Small intestine (tissue), 7 donors: Measurements from ENCODE around the gene LTV1. TPM values are rescaled to one million over a fixed set of nuclear protein-coding genes. Genes with fewer than 3 reads are reported as not detected.
"Not testable (repeated sequence)": the region's sequence is repeated elsewhere in the genome, so short reads cannot be mapped to it uniquely, and the experiment has no call there.

Source experiments
- DNase-seq, 2 donors: peaks; one replicate each; pipeline versions ENCODE4 v3.0.0 to v3.0.0-alpha.2; 2013
- FAIRE-seq: peaks from 2 replicates; lab custom pipeline; 2012; peaks lifted over from hg19 to GRCh38; lab: Jason Lieb, UNC
- H3K27ac ChIP-seq, 3 donors: one replicate each; pipeline ENCODE4 v1.5.1; 2013; ENCODE audit warnings: low read length in 2 of 3, mild to moderate bottlenecking in 2 of 3, control low read depth in 1 of 3, inconsistent platforms in 1 of 3, low read depth in 1 of 3, moderate library complexity in 1 of 3
- H3K27me3 ChIP-seq, 3 donors: one replicate each; pipeline ENCODE4 v1.6.1; 2013; ENCODE audit warnings: low read length in 3 of 3, inconsistent platforms in 1 of 3; ENCODE audit not compliant: control insufficient read depth in 3 of 3, insufficient read depth in 3 of 3
- H3K36me3 ChIP-seq, 3 donors: one replicate each; pipeline ENCODE4 v1.6.1; 2013; ENCODE audit warnings: low read length in 3 of 3, inconsistent platforms in 1 of 3, low read depth in 1 of 3, mild to moderate bottlenecking in 1 of 3, moderate library complexity in 1 of 3; ENCODE audit not compliant: control insufficient read depth in 3 of 3, insufficient read depth in 2 of 3
- H3K4me1 ChIP-seq, 3 donors: one replicate each; pipeline ENCODE4 v1.6.1; 2013; ENCODE audit warnings: low read length in 2 of 3, inconsistent platforms in 1 of 3, low read depth in 1 of 3, mild to moderate bottlenecking in 1 of 3, moderate library complexity in 1 of 3; ENCODE audit not compliant: control insufficient read depth in 3 of 3, insufficient read depth in 2 of 3
- H3K4me3 ChIP-seq, 3 donors: one replicate each; pipeline ENCODE4 v1.5.1; 2013; ENCODE audit warnings: low read length in 3 of 3, control low read depth in 1 of 3, inconsistent platforms in 1 of 3, low read depth in 1 of 3, mild to moderate bottlenecking in 1 of 3, moderate library complexity in 1 of 3
- H3K9me3 ChIP-seq, 2 donors: one replicate each; pipeline ENCODE4 v1.6.1; 2013; ENCODE audit warnings: low read depth in 1 of 2, low read length in 1 of 2; ENCODE audit not compliant: control insufficient read depth in 2 of 2, insufficient read depth in 1 of 2
- WGBS, 3 donors: extraction: QIAGEN DNeasy Blood & Tissue Kit; methylation state at CpG; one replicate each; pipeline ENCODE4 v1.1.7; 2013; 5-methylcytosine and 5-hydroxymethylcytosine counted together
- polyA plus RNA-seq, 4 donors: library from polyadenylated mRNA; stranded (reverse) in 3 of 4; unstranded in 1 of 4; fragments of 200-250 nt in 3 of 4; fragments of 120-200 nt in 1 of 4; gene quantifications; one replicate each; pipeline versions ENCODE4 v1.2.1 to v1.2.3, GENCODE V29; 2013
- donor health status: healthy with polysubstance abuse.
- donor health status: control.
- donor health status: control.
- donor health status: Bipolar disorder and iron deficiency.
- donor health status: healthy.

Gene LTV1
- polyA plus RNA-seq, 4 donors: 17.3 to 25.7 (median 21.2) TPM

GRCh38 chr6:143868808-143869207 is 25.7 kb downstream of the LTV1 start:
- Histone ChIP-seq H3K36me3 (peaks cover 0 to 12% (median 0%) of the 10 kb centered on the region in 3 donors), H3K9me3 (peaks cover 0 to 15% of the 10 kb centered on the region in 2 donors)
- not testable (repeated sequence) for FAIRE-seq, DNase-seq, H3K27me3 ChIP-seq, H3K27ac ChIP-seq, H3K4me1 ChIP-seq, H3K4me3 ChIP-seq
- 95 to 96% (median 95%) methylated on average over 3 of the region's 3 CpGs for WGBS, 3 donors

DNA sequence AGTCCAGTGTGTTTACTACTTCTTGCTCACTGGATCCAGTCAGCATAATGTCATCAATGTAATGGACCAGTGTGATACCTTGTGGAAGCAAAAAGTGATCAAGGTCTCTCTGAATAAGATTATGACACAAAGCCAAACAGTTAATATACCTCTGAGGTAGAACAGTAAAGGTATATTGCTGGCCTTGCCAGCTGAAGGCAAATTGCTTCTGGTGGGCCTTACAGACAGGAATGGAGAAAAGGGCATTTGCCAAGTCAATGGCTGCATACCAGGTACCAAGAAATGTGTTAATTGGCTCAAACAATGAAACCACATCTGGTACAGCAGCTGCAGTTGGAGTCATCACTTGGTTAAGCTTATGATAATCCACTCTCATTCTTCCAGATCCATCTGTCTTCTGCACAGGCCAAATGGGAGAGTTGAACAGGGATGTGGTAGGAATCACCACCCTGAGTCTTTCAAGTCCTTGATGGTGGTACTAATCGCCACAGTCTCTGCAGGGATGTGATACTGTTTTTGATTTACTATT is 28.1 kb downstream of the LTV1 start:
- not testable (repeated sequence) for H3K36me3 ChIP-seq, H3K4me3 ChIP-seq, H3K27ac ChIP-seq, DNase-seq, H3K27me3 ChIP-seq, FAIRE-seq, H3K4me1 ChIP-seq
- H3K9me3 ChIP-seq: peaks cover 0 to 21% of the 10 kb centered on the region in 2 donors
- WGBS, 3 donors: 92 to 100% (median 98%) methylated on average over 1 of the region's 1 CpG

GRCh38 chr6:143872201-143872600 is 29.1 kb downstream of the LTV1 start:
- Histone ChIP-seq H3K9me3 (peaks cover 0 to 21% of the 10 kb centered on the region in 2 donors), H3K36me3 (no peaks in the 10 kb centered on the region), H3K27me3 (no peaks in the 10 kb centered on the region), H3K4me3 (no peak overlapping the region), H3K4me1 (no peaks in the 10 kb centered on the region), H3K27ac (no peak overlapping the region)
- FAIRE-seq (no peak), DNase-seq (peak in 1 of 2 donors; percentile 12)
- WGBS, 3 donors: 80 to 88% (median 85%) methylated on average over 2 of the region's 2 CpGs

- H3K27me3 ChIP-seq, H3K27ac ChIP-seq, H3K36me3 ChIP-seq, DNase-seq, FAIRE-seq, H3K4me3 ChIP-seq, H3K4me1 ChIP-seq: not testable (repeated sequence)
- H3K9me3 ChIP-seq: peaks cover 0 to 21% of the 10 kb centered on the region in 2 donors
- WGBS, 3 donors: 95 to 97% (median 96%) methylated on average over 4 of the region's 4 CpGs
Measured at GRCh38 chr6:143873600-143873999, 30.5 kb downstream of the LTV1 start.

DNA sequence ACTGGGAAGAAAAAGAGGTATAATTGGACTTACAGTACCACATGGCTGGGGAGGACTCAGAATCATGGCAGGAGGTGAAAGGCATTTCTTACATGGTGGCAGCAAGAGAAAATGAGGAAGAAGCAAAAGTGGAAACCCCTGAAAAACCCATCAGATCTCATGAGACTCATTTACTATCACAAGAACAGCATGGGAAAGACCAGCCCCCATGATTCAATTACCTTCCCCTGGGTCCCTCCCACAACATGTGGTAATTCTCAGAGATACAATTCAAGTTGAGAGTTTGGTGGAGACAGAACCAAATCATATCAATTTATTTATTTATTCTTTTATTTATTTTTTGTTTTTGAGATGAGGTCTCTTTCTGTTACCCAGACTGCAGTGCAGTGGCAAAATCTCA is 31.4 kb downstream of the LTV1 start:
- H3K9me3 ChIP-seq: peaks cover 0 to 18% of the 10 kb centered on the region in 2 donors
- not testable (repeated sequence) for H3K36me3 ChIP-seq, H3K27ac ChIP-seq, H3K27me3 ChIP-seq, DNase-seq, H3K4me1 ChIP-seq, H3K4me3 ChIP-seq, FAIRE-seq

GRCh38 chr6:143877584-143878271 is 34.6 kb downstream of the LTV1 start:
- FAIRE-seq: no peak
- DNase-seq: no peak
- H3K4me3 ChIP-seq: no peak overlapping the region
- no peaks in the 10 kb centered on the region for H3K27me3 ChIP-seq
- H3K9me3 ChIP-seq: peaks cover 0 to 15% of the 10 kb centered on the region in 2 donors
- no peaks in the 10 kb centered on the region for H3K4me1 ChIP-seq
- no peak overlapping the region for H3K27ac ChIP-seq
- no peaks in the 10 kb centered on the region for H3K36me3 ChIP-seq
- WGBS, 3 donors: 93 to 100% (median 94%) methylated on average over 1 of the region's 1 CpG

GRCh38 chr6:143878272-143878760 is 35.2 kb downstream of the LTV1 start:
- DNase-seq (no peak), FAIRE-seq (no peak)
- Histone ChIP-seq H3K27ac (no peak overlapping the region), H3K27me3 (no peaks in the 10 kb centered on the region), H3K9me3 (peaks cover 0 to 15% of the 10 kb centered on the region in 2 donors), H3K36me3 (no peaks in the 10 kb centered on the region), H3K4me1 (no peaks in the 10 kb centered on the region), H3K4me3 (no peak overlapping the region)
- WGBS, 3 donors: 80 to 98% (median 93%) methylated on average over 1 to 3 of the region's 3 CpGs

- H3K27ac ChIP-seq: no peak overlapping the region
- H3K36me3 ChIP-seq: no peaks in the 10 kb centered on the region
- no peaks in the 10 kb centered on the region for H3K4me1 ChIP-seq
- peaks cover 0 to 9% of the 10 kb centered on the region in 2 donors for H3K9me3 ChIP-seq
- H3K4me3 ChIP-seq: no peak overlapping the region
- no peak for FAIRE-seq
- DNase-seq: no peak
- 84 to 95% (median 93%) methylated on average over 2 of the region's 2 CpGs for WGBS, 3 donors
- H3K27me3 ChIP-seq: no peaks in the 10 kb centered on the region
Measured at GRCh38 chr6:143880412-143880811, 37.3 kb downstream of the LTV1 start.
